ENCODE results near the gene ASPHD1.

Gene ASPHD1

DNA sequence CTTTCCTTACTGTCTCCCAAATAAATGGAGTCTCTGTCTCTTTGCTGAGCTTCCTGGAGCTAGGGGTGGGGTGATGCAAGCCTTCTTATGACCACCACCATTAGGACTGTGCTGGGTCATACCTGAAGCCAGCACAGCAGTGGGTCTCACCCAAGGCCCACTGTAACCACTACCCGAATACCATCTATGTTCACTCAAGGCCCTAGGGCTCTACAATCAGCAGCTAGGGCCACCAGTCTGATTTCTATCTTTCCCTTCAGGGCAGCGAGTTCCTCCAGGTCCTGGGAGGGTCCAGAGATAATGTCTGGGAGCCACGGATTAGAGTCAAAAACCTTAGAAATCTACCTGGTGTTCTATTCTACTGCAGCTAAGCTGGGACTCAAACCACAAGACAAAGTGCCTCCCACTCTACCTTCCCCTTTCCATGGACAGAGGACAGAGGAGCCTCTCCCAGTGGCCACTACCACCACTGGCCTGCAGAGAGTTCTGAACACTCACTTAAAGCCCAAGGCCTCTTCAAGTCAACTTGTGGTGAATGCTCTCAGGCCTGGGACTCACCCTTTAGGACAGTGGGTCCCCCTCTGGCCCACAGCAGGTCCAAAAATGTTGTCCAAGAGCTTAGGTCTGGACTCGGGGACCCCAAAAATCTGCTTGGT lies 50.6 kb downstream of the ASPHD1 start:
- DNase-seq = no peak

DNA sequence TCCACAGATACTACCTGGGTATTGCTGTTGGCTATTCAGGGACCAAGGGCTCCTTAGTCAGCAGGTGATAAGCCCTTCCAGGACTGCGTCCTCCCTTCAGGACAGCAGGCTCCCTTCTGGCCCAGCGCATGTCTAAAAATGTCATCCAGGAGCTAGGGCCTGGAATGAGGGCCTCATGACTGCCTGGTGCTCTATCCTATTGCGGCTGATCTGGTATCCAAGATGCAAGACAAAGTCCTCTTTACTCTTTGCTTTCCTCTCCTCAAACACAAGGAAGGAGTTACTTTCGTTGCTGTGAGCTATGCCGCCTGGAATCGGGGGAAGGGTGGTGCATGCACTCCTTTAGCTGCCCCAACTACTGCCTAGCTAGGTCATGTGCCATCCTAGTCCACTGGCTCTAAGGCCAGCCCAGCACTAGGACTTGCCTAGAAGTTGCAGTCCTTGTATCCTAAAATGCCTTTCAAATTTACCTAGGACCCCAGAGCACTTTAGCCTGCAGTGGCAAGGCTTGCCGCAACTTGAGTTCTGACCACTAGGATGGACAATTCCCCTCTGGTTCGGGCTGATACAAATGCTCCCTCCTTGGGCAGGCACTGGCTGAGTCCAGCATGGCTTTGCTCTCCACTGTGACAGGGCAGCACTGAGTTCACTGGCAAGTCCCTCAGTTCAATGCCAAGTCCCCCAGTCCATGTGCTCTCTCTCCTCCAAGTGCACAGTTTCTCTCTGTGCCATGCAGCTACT lies 51.5 kb downstream of the ASPHD1 start:
- no peak for DNase-seq
